GM19193 (cell line): ENCODE measurements around the gene ASPHD1.
A peak's percentile ranks its signal among the peaks of the same experiment; 100 is the strongest.

ENCODE experiments used
- POLR2A ChIP-seq: IDR thresholded peaks from 4 replicates; pipeline ENCODE4 v1.6.1; 2011; ENCODE audit not compliant: insufficient read depth, insufficient read length; ENCODE audit errors: extremely low read depth

ASPHD1 gene, protein sequence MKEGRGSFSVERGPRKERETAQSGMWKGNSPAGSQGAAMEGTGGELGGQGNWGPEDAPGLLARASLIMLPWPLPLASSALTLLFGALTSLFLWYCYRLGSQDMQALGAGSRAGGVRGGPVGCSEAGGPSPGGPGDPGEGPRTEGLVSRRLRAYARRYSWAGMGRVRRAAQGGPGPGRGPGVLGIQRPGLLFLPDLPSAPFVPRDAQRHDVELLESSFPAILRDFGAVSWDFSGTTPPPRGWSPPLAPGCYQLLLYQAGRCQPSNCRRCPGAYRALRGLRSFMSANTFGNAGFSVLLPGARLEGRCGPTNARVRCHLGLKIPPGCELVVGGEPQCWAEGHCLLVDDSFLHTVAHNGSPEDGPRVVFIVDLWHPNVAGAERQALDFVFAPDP

DNA sequence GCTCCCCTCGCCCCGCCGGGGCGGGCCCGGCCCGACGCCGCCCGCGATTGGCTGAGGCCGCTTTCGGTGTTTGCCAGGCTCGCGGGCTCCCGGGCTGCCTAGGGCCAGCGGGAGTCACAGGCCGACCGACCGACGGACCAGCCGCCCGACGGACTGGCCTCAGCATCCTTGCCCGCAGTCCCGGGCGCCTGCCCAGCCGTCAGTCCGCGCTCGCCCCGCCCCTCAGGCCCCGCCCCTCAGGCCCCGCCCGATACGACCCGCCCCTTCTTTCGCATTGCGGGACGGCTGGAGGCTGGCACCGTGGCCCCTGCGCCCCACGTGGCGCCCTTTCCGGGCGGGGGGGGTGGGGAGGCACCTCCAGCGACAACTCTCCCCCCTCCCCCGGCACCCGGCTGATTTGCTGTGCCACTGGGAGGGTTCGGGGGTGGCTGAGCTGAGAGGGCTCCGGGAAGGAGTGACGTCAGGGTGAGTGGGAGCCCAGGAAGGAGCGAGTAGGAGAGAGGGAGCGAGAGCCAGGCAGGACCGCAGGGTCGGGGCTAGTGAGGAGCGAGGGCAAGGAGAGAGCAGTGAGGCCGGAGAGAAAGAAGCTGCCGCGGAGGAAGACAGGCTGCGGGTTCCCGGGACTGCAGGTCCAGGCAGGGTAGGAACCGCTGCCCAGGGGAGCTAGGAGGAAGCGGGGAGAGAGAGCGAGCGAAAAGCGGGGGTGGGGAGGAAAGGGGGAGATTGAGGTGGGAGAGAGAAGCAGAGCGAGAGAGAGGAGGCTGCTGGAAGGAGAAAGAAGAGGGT is at the start of gene ASPHD1:
ASPHD1 (plus strand) TSS at position 387 of the 786 bp plus-strand sequence. CDS start 484 bp downstream, outside the sequence.
- TF ChIP-seq POLR2A = no peak

DNA sequence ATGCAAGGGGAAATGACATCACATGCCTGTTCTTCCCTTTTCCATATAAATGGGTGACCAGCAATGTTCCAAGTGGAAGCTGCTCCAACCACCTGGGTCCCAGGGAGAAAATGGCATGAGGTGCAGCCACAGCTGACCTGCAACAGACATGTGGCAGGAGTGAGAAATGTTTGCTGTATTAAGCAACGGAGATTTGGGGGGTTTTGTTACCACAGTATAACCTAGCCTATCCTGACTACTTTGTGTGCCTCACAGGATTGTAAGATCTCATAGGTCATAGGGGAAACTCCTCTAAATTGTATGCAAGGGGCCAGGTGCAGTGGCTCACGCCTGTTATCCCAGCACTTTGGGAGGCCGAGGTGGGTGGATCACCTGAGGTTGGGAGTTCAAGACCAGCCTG is 49.3 kb upstream of the ASPHD1 start:
- no peak for TF ChIP-seq POLR2A

DNA sequence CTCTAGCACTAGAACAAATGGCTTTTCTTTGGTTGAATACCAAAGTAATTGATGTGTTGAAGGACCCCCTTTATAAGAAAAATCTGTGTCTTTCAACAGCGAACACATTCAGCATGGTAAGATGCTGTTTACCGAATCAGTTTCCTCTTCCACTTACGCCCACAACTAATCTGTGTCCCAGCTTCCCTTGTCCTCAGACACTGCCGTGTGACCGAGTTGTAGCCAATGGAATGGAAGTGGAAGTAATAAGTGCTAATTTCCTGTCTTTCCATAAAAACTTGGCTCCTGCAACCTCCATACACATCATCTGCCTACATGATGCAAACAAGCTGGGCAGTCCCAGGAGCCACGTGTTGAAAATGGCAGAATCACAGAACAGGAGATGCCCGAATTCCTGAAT is 47.6 kb upstream of the ASPHD1 start:
- TF ChIP-seq POLR2A = no peak

DNA sequence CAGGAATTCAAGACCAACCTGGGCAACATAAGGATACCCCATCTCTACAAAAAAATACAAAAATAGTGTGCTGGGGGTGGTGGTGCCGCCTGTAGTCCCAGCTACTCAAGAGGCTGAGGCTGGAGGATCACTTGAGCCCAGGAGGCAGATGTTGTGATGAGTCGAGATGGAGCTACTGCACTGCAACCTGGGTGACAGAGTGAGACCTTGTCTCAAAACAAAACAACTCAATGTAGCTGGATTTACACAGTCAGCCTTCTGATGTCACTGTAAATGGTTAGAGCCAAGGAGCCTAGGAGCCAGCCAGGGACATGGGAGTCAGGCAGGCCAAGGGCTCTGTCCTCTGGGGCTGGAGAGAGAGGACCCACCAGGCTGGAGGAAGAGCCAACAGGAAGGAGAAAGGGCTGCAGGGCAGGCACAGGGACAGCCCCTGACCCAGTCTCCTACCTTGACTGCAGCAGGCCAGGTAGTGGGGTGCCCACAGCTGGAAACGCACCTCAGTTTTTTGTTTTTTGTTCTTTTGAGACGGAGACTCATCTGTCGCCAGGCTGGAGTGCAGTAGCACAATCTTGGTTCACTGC is 45.7 kb upstream of the ASPHD1 start:
- TF ChIP-seq POLR2A = no peak

DNA sequence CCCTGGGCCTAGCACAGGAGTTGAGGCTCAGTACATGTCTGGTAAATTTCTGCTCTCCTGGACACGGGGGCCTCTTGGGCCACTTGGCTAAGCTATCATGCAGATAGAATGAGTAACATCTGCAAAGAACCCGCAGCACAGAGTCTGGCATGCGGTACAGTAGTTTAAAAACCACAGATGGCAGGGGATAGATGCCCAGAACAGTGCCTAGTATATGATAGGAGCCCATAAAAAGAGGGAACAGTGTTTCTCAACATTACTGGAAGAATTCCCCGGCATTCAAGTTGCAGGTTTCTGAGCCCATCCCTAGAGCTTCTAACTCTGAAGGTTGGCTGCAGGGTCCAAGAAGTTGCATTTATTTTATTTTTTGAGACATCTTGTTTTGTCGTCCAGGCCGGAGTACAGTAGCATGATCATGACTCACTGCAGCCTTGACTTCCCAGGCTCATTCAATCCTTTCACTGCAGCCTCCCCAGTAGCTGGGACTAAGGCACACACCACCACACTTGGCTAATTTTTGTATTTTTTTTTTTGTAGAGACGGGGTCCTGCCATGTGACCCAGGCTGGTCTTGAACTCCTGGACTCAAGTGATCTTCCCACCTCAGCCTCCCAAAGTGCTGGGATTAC is 43.0 kb upstream of the ASPHD1 start:
- TF ChIP-seq POLR2A = no peak

DNA sequence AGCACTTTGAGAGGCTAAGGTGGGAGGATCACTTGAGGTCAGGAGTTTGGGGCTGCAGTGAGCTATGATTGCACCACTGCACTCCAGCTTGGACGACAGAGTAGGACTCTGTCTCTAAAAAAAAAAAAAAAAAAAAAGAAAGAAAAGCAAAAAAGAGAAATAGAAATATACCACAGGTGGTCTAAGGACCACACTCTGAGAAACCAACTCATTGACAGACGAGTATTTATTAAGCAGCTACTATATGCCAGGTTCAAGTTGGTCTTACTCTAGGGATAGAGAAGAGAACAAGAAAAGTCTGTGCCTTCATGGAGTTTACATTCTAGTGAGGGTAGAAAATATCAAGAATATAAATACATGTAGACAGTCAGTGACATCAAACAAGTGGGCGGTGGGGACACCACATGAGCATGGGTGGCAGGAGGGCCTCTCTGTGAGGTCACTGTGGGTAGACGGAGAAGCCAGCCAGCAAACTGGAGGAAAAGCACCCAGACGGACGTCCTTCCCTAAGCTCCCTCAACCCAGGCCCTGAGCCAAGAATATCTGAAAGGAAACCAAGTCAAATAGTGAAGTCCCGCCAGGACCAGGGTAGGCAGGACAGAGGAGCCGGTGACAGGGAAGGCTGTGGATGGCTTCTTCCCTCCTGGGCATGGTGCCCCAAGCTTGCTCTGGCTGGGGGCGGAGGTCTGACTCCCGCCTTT is 42.0 kb upstream of the ASPHD1 start:
- no peak for TF ChIP-seq POLR2A

DNA sequence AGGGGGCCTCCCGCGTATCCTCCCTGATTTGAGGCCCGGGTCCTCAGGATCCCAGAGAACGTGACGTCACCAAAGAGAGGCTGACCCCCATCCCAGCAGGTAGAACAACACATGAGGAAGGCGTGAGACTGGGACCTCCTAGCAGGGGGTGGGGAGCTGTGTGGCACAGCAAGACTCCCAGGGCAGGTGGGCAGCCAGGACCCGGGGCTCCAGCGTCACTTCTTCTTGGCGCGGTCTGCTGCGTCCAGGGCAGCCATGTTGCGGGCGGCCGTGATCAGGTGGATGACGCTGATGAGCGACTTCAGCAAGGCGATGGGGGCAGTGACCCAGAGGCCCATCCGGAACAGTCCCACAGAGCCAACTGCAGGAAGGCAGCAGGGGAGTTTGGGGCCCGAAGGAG is 41.3 kb upstream of the ASPHD1 start:
- no peak for TF ChIP-seq POLR2A

DNA sequence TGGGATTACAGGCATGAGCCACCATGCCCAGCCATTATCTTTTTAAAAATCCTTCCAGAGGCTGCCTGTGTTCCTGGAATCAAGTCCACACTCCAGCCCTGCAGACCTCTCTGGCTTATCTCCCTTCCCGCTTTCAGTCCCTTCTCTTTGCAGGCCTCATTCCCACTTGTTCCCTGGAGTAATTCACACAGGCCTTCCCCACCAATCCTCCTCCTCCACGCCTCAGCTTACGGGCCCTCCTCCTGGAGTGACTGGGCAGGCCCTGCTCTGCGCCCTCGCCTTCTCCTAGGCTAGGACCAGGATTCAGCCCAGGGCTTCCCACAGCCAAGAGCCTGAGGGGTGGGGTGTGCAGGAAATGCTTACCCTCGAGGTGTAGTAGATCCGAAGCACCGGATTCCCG is 40.1 kb upstream of the ASPHD1 start:
- TF ChIP-seq POLR2A = no peak

DNA sequence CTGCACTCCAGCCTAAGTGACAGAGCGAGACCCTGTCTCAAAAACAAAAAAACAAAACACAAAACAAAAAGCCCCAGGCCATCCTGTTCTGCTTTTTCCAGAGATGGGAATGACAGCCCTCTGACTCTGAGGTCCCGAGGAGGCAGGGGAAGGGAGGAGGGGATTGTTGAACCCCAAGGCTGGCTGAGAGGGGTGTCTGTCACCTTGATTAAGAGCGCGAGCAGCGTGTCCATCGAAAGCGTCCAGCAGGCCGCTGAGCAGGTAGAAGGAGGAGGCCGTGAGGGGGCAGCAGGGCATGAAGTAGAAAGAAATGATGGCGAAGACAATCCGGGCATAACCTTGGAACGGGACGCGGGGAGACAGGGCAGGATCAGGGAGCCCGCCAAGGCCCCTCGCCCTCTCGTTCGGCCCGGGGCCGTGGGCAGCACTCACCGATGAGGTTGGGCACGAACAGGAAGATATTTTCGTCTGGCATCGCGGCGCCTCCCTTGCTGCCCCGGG is 37.9 kb upstream of the ASPHD1 start:
- no peak for TF ChIP-seq POLR2A

DNA sequence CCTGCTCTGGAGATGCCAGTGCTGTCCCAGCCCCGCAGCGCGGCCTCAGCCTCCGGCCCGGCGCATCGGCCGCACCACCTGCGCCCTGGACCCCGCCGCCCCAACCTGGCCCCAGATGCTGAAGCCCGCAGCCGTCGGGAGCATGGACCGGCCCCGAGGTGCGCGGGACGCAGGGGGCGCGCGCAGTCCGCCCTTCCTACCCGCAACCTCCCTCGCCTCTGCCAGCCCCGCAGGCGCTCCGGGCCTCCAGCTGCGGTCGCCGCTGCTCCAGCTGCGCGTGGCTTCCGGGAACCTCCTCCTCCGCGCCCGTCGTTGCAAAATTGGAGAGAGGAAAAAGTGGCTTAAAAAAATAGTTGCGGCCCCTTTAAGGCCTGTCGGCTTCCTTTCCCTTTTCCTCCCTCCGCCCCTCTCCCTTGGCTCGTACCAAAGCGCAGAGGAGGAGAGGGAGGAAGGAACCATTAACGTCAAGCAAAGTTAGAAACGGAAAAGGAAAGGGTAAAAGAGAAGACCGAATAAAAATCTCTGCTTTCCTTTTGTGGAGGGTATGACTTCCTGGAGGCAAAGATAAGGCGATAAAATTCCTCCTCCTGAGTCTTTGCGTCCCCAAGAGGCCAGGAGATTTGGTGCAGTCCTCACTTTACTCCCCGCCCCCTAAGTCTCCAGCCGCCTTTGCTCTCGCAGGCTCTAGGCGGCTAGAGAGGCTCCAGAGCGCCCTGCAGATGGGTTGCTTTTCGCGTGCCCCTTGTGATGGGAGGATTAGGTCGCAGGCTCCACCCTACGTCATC is 37.2 kb upstream of the ASPHD1 start, which contains the start of gene CDIPT:
CDIPT (minus strand) TSS at position 343 of the 785 bp plus-strand sequence. CDS start 369 bp downstream, outside the sequence.
- TF ChIP-seq POLR2A = peak; percentile 64

DNA sequence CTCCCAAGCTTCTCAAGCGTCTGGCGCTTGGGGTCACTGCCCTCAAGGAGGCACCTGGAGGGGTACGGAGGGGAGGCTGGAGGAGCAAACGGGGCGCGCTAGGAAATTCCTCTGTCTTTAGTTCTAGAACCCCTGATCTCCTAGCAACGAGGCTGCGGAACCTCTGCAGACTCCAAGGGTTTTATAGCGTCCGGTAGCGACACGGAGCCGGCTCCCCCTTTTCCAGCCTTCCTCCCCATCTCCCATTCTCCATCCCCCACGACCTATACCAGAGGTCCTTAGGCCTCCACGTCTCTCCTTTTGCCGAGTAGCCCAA is 36.7 kb upstream of the ASPHD1 start:
- TF ChIP-seq POLR2A = no peak

DNA sequence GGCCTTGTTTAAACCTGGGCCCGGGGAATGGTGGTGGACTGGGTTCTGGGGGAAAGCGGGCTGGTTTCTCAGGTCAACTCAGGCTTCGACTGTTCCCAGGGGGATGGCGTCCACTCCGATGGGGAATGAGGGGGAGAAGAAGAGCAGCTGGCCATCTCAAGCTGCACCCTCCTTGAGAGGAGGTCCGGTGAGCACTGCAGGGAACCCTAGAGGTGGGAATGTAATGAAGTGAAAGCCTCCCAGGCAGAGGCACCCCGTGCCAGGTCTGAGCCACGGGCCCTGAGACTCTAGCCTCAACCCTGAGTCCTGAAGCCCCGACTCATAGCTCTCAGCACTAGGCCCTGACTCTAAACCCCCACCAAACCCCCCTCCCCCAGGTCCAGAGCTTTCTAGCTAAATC is 36.1 kb upstream of the ASPHD1 start:
- no peak for TF ChIP-seq POLR2A

DNA sequence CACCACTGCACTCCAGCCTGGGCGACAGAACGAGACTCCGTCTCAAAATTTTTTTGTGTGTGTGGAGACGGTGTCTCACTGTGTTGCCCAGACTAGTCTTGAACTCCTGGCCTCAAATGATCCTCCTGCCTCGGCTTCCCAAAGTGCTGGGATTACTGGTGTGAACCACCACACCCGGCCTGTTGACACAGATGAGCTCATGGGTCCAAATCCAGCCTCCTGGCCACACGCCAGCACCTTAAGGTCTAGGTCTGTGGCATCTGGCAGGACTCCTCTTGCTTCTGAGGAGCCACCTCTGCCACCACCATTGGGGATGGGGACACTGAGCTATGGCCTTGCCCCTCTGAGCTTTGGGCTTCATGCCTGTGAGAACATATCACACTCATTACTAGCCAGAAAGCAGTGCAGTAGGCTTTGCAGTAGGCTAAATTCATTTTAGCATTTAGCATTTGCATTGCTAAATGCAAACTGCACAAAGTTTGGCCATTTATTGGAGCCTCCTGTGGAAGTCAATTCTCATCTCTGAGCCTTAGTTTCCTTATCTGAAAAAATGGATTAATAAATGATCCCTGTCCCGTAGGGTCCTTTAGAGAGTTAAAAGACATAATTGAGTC is 31.8 kb upstream of the ASPHD1 start:
- no peak for TF ChIP-seq POLR2A
